ENCODE measurements around the gene ARPC4. TPM values are rescaled to one million over a fixed set of nuclear protein-coding genes. Genes with fewer than 3 reads are reported as not detected.

Gene ARPC4
- polyA plus RNA-seq, 2 of the 4 experiments (the other 2 are of a cell fraction), result 140 to 298 TPM

- TF ChIP-seq EP300 (IDR thresholded peaks at IDR 0.05) (no peak), POLR2AphosphoS2 (conservative IDR thresholded peaks at IDR 0.05; ENCODE audit: low read length) (no peak), HOXB5 (CRISPR knock-in tag; IDR thresholded peaks at IDR 0.05) (no peak), RFX5 (IDR thresholded peaks at IDR 0.05) (no peak), CTCF (IDR thresholded peaks at IDR 0.05) (no peak), TP53 (CRISPR knock-in tag; IDR thresholded peaks at IDR 0.05) (no peak), ZSCAN20 (CRISPR knock-in tag; IDR thresholded peaks at IDR 0.05) (no peak), PBX3 (IDR thresholded peaks at IDR 0.05) (no peak), RAD21 (conservative IDR thresholded peaks at IDR 0.05 in 1 of 2, IDR thresholded peaks at IDR 0.05 in 1 of 2) (no peak), NR3C1 (IDR thresholded peaks at IDR 0.05) (no peak)
- CTCF ChIA-PET, result interaction anchor here (1.0 to 2.9 kb wide), 3 partner anchors 10 to 129 kb away, joined by 4 to 10 read pairs (median 5); no protein-coding TSS in a partner anchor
- Histone ChIP-seq H3K27ac (no peak overlapping the region), H3K4me3 (no peak overlapping the region), H3K4me1 (no peaks in the 10 kb centered on the region), H3K4me2 (no peak overlapping the region), H3K9me3 (no peaks in the 10 kb centered on the region)
- DNase-seq (ENCODE audit: low read depth in 1 of 2, low spot score in 1 of 2), result no peak
- no peak for ATAC-seq
- FAIRE-seq, result no peak
- WGBS (ENCODE audit: missing lambda C conversion rate), result 87% methylated on average over 6 of the region's 6 CpGs
- POLR2A ChIA-PET, result no interaction called here
These were observed 24.6 kb downstream of the ARPC4 start for GRCh38 chr3:9817436-9817835.

- no peak for FAIRE-seq
- 94% methylated on average over 6 of the region's 7 CpGs for WGBS (ENCODE audit: missing lambda C conversion rate)
These were observed 25.9 kb downstream of the ARPC4 start for GRCh38 chr3:9818666-9819335.

More at GRCh38 chr3:9818666-9819335, 25.9 kb downstream of the ARPC4 start:
- CTCF ChIA-PET, result interaction anchor here (1.1 to 2.9 kb wide), 6 partner anchors 9 to 127 kb away, joined by 3 to 10 read pairs (median 8); partner anchors contain the start of gene TTLL3
- no peak for DNase-seq (ENCODE audit: low read depth in 1 of 2, low spot score in 1 of 2)
- POLR2A ChIA-PET, result no interaction called here
- no peak for ATAC-seq
- H3K4me3 ChIP-seq, result no peak overlapping the region
- no peaks in the 10 kb centered on the region for H3K9me3 ChIP-seq
- TF ChIP-seq REST (IDR thresholded peaks at IDR 0.05), result no peak
- no peak for TF ChIP-seq CHD2 (IDR thresholded peaks at IDR 0.05; ENCODE audit: low read length, partially characterized antibody)
- TF ChIP-seq RNF2 (IDR thresholded peaks at IDR 0.05; ENCODE audit: borderline replicate concordance, low read depth), result no peak
- TF ChIP-seq NPAS2 (CRISPR knock-in tag; IDR thresholded peaks at IDR 0.05; ENCODE audit: borderline replicate concordance), result no peak
- no peak for TF ChIP-seq HEYL (CRISPR knock-in tag; IDR thresholded peaks at IDR 0.05)
- TF ChIP-seq ZSCAN20 (CRISPR knock-in tag; IDR thresholded peaks at IDR 0.05), result no peak
- no peak for TF ChIP-seq GATA3 (IDR thresholded peaks at IDR 0.05; ENCODE audit: borderline replicate concordance)
- TF ChIP-seq ZFP36 (IDR thresholded peaks at IDR 0.05; ENCODE audit: borderline replicate concordance, partially characterized antibody), result no peak
- TF ChIP-seq ELK1 (IDR thresholded peaks at IDR 0.05; ENCODE audit: low read depth, low read length), result no peak
- TF ChIP-seq EHF (CRISPR knock-in tag; IDR thresholded peaks at IDR 0.05), result no peak
- TF ChIP-seq KDM5A (IDR thresholded peaks at IDR 0.05), result no peak
- no peak for TF ChIP-seq TFCP2L1 (CRISPR knock-in tag; IDR thresholded peaks at IDR 0.05)
- no peak for TF ChIP-seq ZC3H11A (IDR thresholded peaks at IDR 0.05)
- TF ChIP-seq HOXB5 (CRISPR knock-in tag; IDR thresholded peaks at IDR 0.05), result no peak
- no peak for TF ChIP-seq MYC (IDR thresholded peaks at IDR 0.05; ENCODE audit: borderline replicate concordance, low read length)
- H3K4me2 ChIP-seq, result no peak overlapping the region
- H3K27ac ChIP-seq, result no peak overlapping the region
- H3K4me1 ChIP-seq, result no peaks in the 10 kb centered on the region

All from A549 (cell line).